H1 (cell line): ENCODE measurements around the gene IL36B. TPM values are rescaled to one million over a fixed set of nuclear protein-coding genes. Genes with fewer than 3 reads are reported as not detected.

Experiments
- CTCF ChIA-PET: fragments of 300-600 bp; sonication (Branson Sonifier 250); formaldehyde crosslinking; loops from one replicate; lab custom pipeline; 2021; ENCODE audit not compliant: partially characterized antibody; lab: Charles Lee
- POLR2A ChIA-PET: fragments of 300-600 bp; sonication (Branson Sonifier 250); formaldehyde crosslinking; loops from one replicate; lab custom pipeline; 2021; ENCODE audit warnings: inconsistent platforms; ENCODE audit not compliant: partially characterized antibody; lab: Charles Lee
- DNase-seq, 2 experiments: peaks; one replicate each; pipeline versions ENCODE4 v3.0.0 to v3.0.0-alpha.2; 2010 to 2022; ENCODE audit warnings: low spot score in 2 of 2, low read depth in 1 of 2, mixed read lengths in 1 of 2
- FAIRE-seq: peaks from 2 replicates; lab custom pipeline; 2011; peaks lifted over from hg19 to GRCh38; lab: Jason Lieb, UNC
- H2AFZ ChIP-seq: 2 replicates; pipeline ENCODE4 v1.8.1; 2012; ENCODE audit warnings: low read length, inconsistent platforms
- H2AK5ac ChIP-seq: 2 replicates; pipeline ENCODE4 v1.6.1; 2013; ENCODE audit warnings: low read depth, low read length
- H2BK120ac ChIP-seq: replicated peaks from 2 replicates; pipeline ENCODE3; 2013; ENCODE audit warnings: low read depth, low read length, inconsistent platforms
- H2BK12ac ChIP-seq: 2 replicates; pipeline ENCODE4 v1.6.1; 2013; ENCODE audit warnings: low read depth, low read length
- H2BK15ac ChIP-seq: 2 replicates; pipeline ENCODE4 v1.6.1; 2013; ENCODE audit warnings: low read length
- H2BK20ac ChIP-seq: 2 replicates; pipeline ENCODE4 v1.6.1; 2013; ENCODE audit warnings: low read length
- H2BK5ac ChIP-seq: 2 replicates; pipeline ENCODE4 v1.6.1; 2013; ENCODE audit warnings: low read depth, low read length
- H3K14ac ChIP-seq: 2 replicates; pipeline ENCODE4 v1.6.1; 2013; ENCODE audit warnings: inconsistent platforms; ENCODE audit not compliant: insufficient read length
- H3K18ac ChIP-seq: 2 replicates; pipeline ENCODE4 v1.6.1; 2013; ENCODE audit warnings: low read length; ENCODE audit errors: extremely low read depth
- H3K23ac ChIP-seq: 2 replicates; pipeline ENCODE4 v1.6.1; 2013; ENCODE audit warnings: inconsistent platforms; ENCODE audit not compliant: insufficient read length
- H3K23me2 ChIP-seq: 2 replicates; pipeline ENCODE4 v1.6.1; 2013; ENCODE audit warnings: low read depth, low read length
- H3K27ac ChIP-seq: 2 replicates; pipeline ENCODE4 v1.6.1; 2011; ENCODE audit warnings: low read depth, low read length, inconsistent platforms
- H3K27me3 ChIP-seq, 4 experiments: replicated peaks in 1 of 4; 1 replicate in 1 of 4; 2 replicates in 3 of 4; pipeline versions ENCODE4 v1.6.1 to v1.8.1; 2011 to 2013; ENCODE audit warnings: low read length in 3 of 4, mild to moderate bottlenecking in 3 of 4, inconsistent platforms in 2 of 4, mixed read lengths in 2 of 4, moderate library complexity in 1 of 4; ENCODE audit not compliant: control insufficient read depth in 3 of 4, insufficient read depth in 3 of 4; ENCODE audit errors: extremely low read depth in 1 of 4
- H3K36me3 ChIP-seq, 4 experiments: 2 replicates each; pipeline versions ENCODE4 v1.6.1 to v1.8.1; 2011 to 2013; ENCODE audit warnings: mild to moderate bottlenecking in 4 of 4, low read length in 3 of 4, moderate library complexity in 2 of 4, control low read depth in 1 of 4, inconsistent platforms in 1 of 4; ENCODE audit not compliant: insufficient read depth in 4 of 4, control insufficient read depth in 2 of 4
- H3K4ac ChIP-seq: replicated peaks from 2 replicates; pipeline ENCODE3; 2013; ENCODE audit warnings: low read length, low read depth, mixed read lengths, inconsistent platforms; ENCODE audit not compliant: insufficient read length
- H3K4me1 ChIP-seq, 4 experiments: replicated peaks in 1 of 4; 1 replicate in 1 of 4; 2 replicates in 3 of 4; pipeline versions ENCODE4 v1.6.1 to v1.8.1; 2011 to 2013; ENCODE audit warnings: low read length in 3 of 4, inconsistent platforms in 2 of 4, mixed read lengths in 1 of 4; ENCODE audit not compliant: insufficient read depth in 4 of 4, control insufficient read depth in 3 of 4
- H3K4me2 ChIP-seq, 2 experiments: 2 replicates each; pipeline versions ENCODE4 v1.6.1 to v1.8.1; 2011 to 2013; ENCODE audit warnings: low read depth in 2 of 2, low read length in 2 of 2, control low read depth in 1 of 2, inconsistent platforms in 1 of 2, mild to moderate bottlenecking in 1 of 2; ENCODE audit not compliant: insufficient read depth in 1 of 2
- H3K4me3 ChIP-seq, 4 experiments: fragments of 200-600, 300-600 bp in 1 of 4; sonication (generic), shearing (Covaris generic), sonication (Bioruptor Twin) in 1 of 4; 2 replicates each; pipeline versions ENCODE4 v1.5.1 to v1.8.1; 2011 to 2016; ENCODE audit warnings: low read length in 4 of 4, low read depth in 3 of 4, control low read depth in 2 of 4, inconsistent platforms in 2 of 4, mild to moderate bottlenecking in 2 of 4, mixed read lengths in 1 of 4, moderate library complexity in 1 of 4; ENCODE audit not compliant: insufficient read depth in 2 of 4; ENCODE audit errors: extremely low read depth in 1 of 4
- H3K56ac ChIP-seq: replicated peaks from 2 replicates; pipeline ENCODE3; 2013; ENCODE audit warnings: low read depth, mild to moderate bottlenecking, mixed read lengths, low read length, inconsistent platforms; ENCODE audit not compliant: insufficient read length
- H3K79me1 ChIP-seq: 2 replicates; pipeline ENCODE4 v1.6.1; 2013; ENCODE audit warnings: low read depth, low read length, control low read depth
- H3K79me2 ChIP-seq, 2 experiments: 2 replicates each; pipeline versions ENCODE4 v1.6.1 to v1.8.1; 2012 to 2013; ENCODE audit warnings: low read length in 2 of 2, mild to moderate bottlenecking in 2 of 2, inconsistent platforms in 1 of 2; ENCODE audit not compliant: insufficient read depth in 2 of 2, control insufficient read depth in 1 of 2
- H3K9ac ChIP-seq, 4 experiments: replicated peaks in 1 of 4; 1 replicate in 1 of 4; 2 replicates in 3 of 4; pipeline versions ENCODE4 v1.6.1 to v1.8.1; 2011 to 2013; ENCODE audit warnings: low read depth in 3 of 4, low read length in 3 of 4, control low read depth in 2 of 4, mild to moderate bottlenecking in 2 of 4, moderate library complexity in 2 of 4, inconsistent platforms in 1 of 4; ENCODE audit errors: extremely low read depth in 1 of 4
- H3K9me3 ChIP-seq, 2 experiments: 2 replicates each; pipeline versions ENCODE4 v1.6.1 to v1.8.1; 2012 to 2013; ENCODE audit warnings: mild to moderate bottlenecking in 2 of 2, moderate library complexity in 2 of 2, control low read depth in 1 of 2, inconsistent platforms in 1 of 2, low read depth in 1 of 2, low read length in 1 of 2, mixed read lengths in 1 of 2; ENCODE audit not compliant: insufficient read depth in 2 of 2
- H4K20me1 ChIP-seq, 2 experiments: replicated peaks in 1 of 2; 2 replicates each; pipeline versions ENCODE3 to v1.8.1; 2011 to 2013; ENCODE audit warnings: inconsistent platforms in 2 of 2, low read length in 2 of 2, mild to moderate bottlenecking in 1 of 2; ENCODE audit not compliant: insufficient read depth in 2 of 2, control insufficient read depth in 1 of 2
- H4K5ac ChIP-seq: 2 replicates; pipeline ENCODE4 v1.6.1; 2013; ENCODE audit warnings: low read length, low read depth, mixed read lengths, inconsistent platforms; ENCODE audit not compliant: insufficient read length
- H4K8ac ChIP-seq: 2 replicates; pipeline ENCODE4 v1.8.0; 2013; ENCODE audit warnings: mild to moderate bottlenecking, moderate library complexity, low read length, inconsistent platforms; ENCODE audit not compliant: insufficient read depth; ENCODE audit errors: extremely low read depth
- H4K91ac ChIP-seq: replicated peaks from 2 replicates; pipeline ENCODE3; 2013; ENCODE audit warnings: low read length, mixed read lengths, inconsistent platforms; ENCODE audit not compliant: insufficient read length
- ATF2 ChIP-seq: IDR thresholded peaks from 2 replicates; pipeline ENCODE4 v1.6.1; 2012; ENCODE audit warnings: low read length, inconsistent platforms
- CEBPB ChIP-seq: IDR thresholded peaks from 2 replicates; pipeline ENCODE4 v1.6.1; 2012; ENCODE audit warnings: low read depth, low read length
- CHD2 ChIP-seq: IDR thresholded peaks from 2 replicates; pipeline ENCODE4 v1.6.1; 2012; ENCODE audit warnings: low read length, improper control_type of control experiment
- CTBP2 ChIP-seq: IDR thresholded peaks from 2 replicates; pipeline ENCODE4 v1.7.0; 2011; ENCODE audit warnings: borderline replicate concordance, mild to moderate bottlenecking, moderate library complexity, mixed read lengths, low read length; ENCODE audit not compliant: insufficient read depth, insufficient read length
- EP300 ChIP-seq, 2 experiments: IDR thresholded peaks; 1 replicate in 1 of 2; 2 replicates in 1 of 2; pipeline ENCODE4 v1.6.1; 2011 to 2012; ENCODE audit warnings: low read depth in 2 of 2, low read length in 2 of 2, mild to moderate bottlenecking in 2 of 2, borderline replicate concordance in 1 of 2, inconsistent platforms in 1 of 2, moderate library complexity in 1 of 2
- NRF1 ChIP-seq: IDR thresholded peaks from 2 replicates; pipeline ENCODE4 v1.6.1; 2011; ENCODE audit warnings: mild to moderate bottlenecking, low read depth, low read length, improper control_type of control experiment
- RFX5 ChIP-seq: IDR thresholded peaks from 2 replicates; pipeline ENCODE4 v1.6.1; 2011; ENCODE audit warnings: low read depth, low read length, improper control_type of control experiment, borderline replicate concordance
- SIX5 ChIP-seq: IDR thresholded peaks from 2 replicates; pipeline ENCODE4 v1.6.1; 2011; ENCODE audit warnings: mild to moderate bottlenecking, low read depth, low read length
- SP1 ChIP-seq: IDR thresholded peaks from 2 replicates; pipeline ENCODE4 v1.6.1; 2011; ENCODE audit warnings: low read depth, low read length
- TAF1 ChIP-seq: IDR thresholded peaks from 2 replicates; pipeline ENCODE4 v1.6.1; 2011; ENCODE audit warnings: mild to moderate bottlenecking, low read depth, low read length
- WGBS, 2 experiments: shearing (Covaris generic) in 1 of 2; methylation state at CpG; one replicate each; pipeline versions ENCODE4 v1.1.6 to v1.1.7; 2013 to 2015; ENCODE audit warnings: low lambda C conversion rate in 2 of 2, mixed read lengths in 2 of 2, inconsistent platforms in 1 of 2, low coverage in 1 of 2, missing lambda C conversion rate in 1 of 2; ENCODE audit not compliant: insufficient replicate concordance in 2 of 2, insufficient coverage in 1 of 2, insufficient read length in 1 of 2; ENCODE audit errors: extremely low coverage in 1 of 2, missing lambda C conversion rate in 1 of 2; 5-methylcytosine and 5-hydroxymethylcytosine counted together
- polyA plus RNA-seq, 7 experiments: library from polyadenylated mRNA; depleted of rRNA in 3 of 7; stranded (reverse) in 5 of 7; unstranded in 2 of 7; fragments of >200 nt in 5 of 7; fragments of 200-250 nt in 2 of 7; gene quantifications; 1 replicate in 5 of 7; 2 replicates in 1 of 7; 4 replicates in 1 of 7; pipeline versions ENCODE4 v1.2.1 to v1.2.3, GENCODE V29; 2011 to 2013; ENCODE audit warnings: missing spikeins in 2 of 7, mixed read lengths in 2 of 7
- total RNA-seq: library from RNA; stranded (reverse); fragmentation: NEBNext Ultra II Directional; extraction: Animal tissue kit (Norgen Biotek cat#: 25700); gene quantifications from 2 replicates; pipeline ENCODE4 v1.2.1, GENCODE V29; 2021

The IL36B gene
- total and polyA plus RNA-seq, 2 of the 8 experiments (the other 6 are each of a cell fraction or from before 2014, with no cell fraction given): not detected

- CTCF ChIA-PET: interaction anchor here (1.2 to 2.8 kb wide), 3 partner anchors 9 to 111 kb away, joined by 3 to 17 read pairs (median 3); no protein-coding TSS in a partner anchor
- H2AFZ ChIP-seq: no peak overlapping the region
- no peaks in the 10 kb centered on the region for H3K27me3 ChIP-seq
- POLR2A ChIA-PET: no interaction called here
- H3K4me2 ChIP-seq: no peak overlapping the region
- H3K79me2 ChIP-seq: no peaks in the 10 kb centered on the region
- H2BK20ac ChIP-seq: no peak overlapping the region
- H3K36me3 ChIP-seq: no peaks in the 10 kb centered on the region
- no peak overlapping the region for H3K14ac ChIP-seq
- no peak overlapping the region for H3K27ac ChIP-seq
- no peak overlapping the region for H3K23ac ChIP-seq
- no peak overlapping the region for H4K8ac ChIP-seq
- DNase-seq (no peak), FAIRE-seq (no peak)
- H2BK12ac ChIP-seq: no peak overlapping the region
- H3K9ac ChIP-seq: no peak overlapping the region
- H3K4me1 ChIP-seq: no peaks in the 10 kb centered on the region
- H3K4ac ChIP-seq: no peak overlapping the region
- no peak for TF ChIP-seq RFX5
- TF ChIP-seq EP300 (IDR thresholded peaks at IDR 0.05; ENCODE audit: borderline replicate concordance in 1 of 2, low read depth in 2 of 2, low read length in 2 of 2): no peak
- no peak for TF ChIP-seq CTBP2
- TF ChIP-seq CHD2: no peak
- no peak for TF ChIP-seq CEBPB
- no peak for TF ChIP-seq SIX5
- TF ChIP-seq TAF1: no peak
- no peak for TF ChIP-seq ATF2
- no peak for TF ChIP-seq SP1
- TF ChIP-seq NRF1: no peak
- no peak overlapping the region for H3K56ac ChIP-seq
- no peaks in the 10 kb centered on the region for H3K79me1 ChIP-seq
- WGBS, 2 experiments: 100% methylated on average over 1 of the region's 1 CpG; no CpG with 5 or more reads in 1 of the 2 experiments
- H3K23me2 ChIP-seq: peaks cover 2% of the 10 kb centered on the region; the same call in 1 of the 2 replicates
- no peak overlapping the region for H4K5ac ChIP-seq
- no peak overlapping the region for H3K18ac ChIP-seq
- no peak overlapping the region for H2AK5ac ChIP-seq
- H2BK5ac ChIP-seq: no peak overlapping the region
- H3K9me3 ChIP-seq: 0 out of 4 replicates have a peak, but pooled peaks cover 0 to 5% of the 10 kb centered on the region in 2 experiments
- no peaks in the 10 kb centered on the region for H4K20me1 ChIP-seq
- no peak overlapping the region for H2BK15ac ChIP-seq
- H3K4me3 ChIP-seq: no peak overlapping the region
- no peak overlapping the region for H4K91ac ChIP-seq
- H2BK120ac ChIP-seq: no peak overlapping the region
These were observed 17.9 kb upstream of the IL36B start for GRCh38 chr2:113070606-113070975.
